Fibroblast of lung (primary cell): ENCODE data around the gene PRKCH. TPM values are rescaled to one million over a fixed set of nuclear protein-coding genes. Genes with fewer than 3 reads are reported as not detected.

Source experiments
- DNase-seq, 2 donors: peaks; one replicate each; pipeline versions ENCODE4 v3.0.0 to v3.0.0-alpha.2; 2010; ENCODE audit warnings: low read depth in 2 of 2
- H2AFZ ChIP-seq: 2 replicates; pipeline ENCODE4 v1.5.1; 2012; ENCODE audit warnings: low read length, control low read depth, inconsistent platforms
- H3K27ac ChIP-seq: 2 replicates; pipeline ENCODE4 v1.5.1; 2011; ENCODE audit warnings: low read length, control low read depth; ENCODE audit not compliant: insufficient read depth
- H3K27me3 ChIP-seq: 2 replicates; pipeline ENCODE4 v1.5.1; 2011; ENCODE audit warnings: mild to moderate bottlenecking, low read length; ENCODE audit not compliant: control insufficient read depth, insufficient read depth
- H3K36me3 ChIP-seq: 2 replicates; pipeline ENCODE4 v1.5.1; 2011; ENCODE audit warnings: low read length; ENCODE audit not compliant: control insufficient read depth, insufficient read depth
- H3K4me1 ChIP-seq: 2 replicates; pipeline ENCODE4 v1.5.1; 2011; ENCODE audit warnings: low read length; ENCODE audit not compliant: control insufficient read depth, insufficient read depth; ENCODE audit errors: extremely low read depth
- H3K4me2 ChIP-seq: 2 replicates; pipeline ENCODE4 v1.5.1; 2011; ENCODE audit warnings: low read length, control low read depth; ENCODE audit not compliant: insufficient read depth; ENCODE audit errors: extremely low read depth
- H3K4me3 ChIP-seq, 4 experiments: fragments of 200-600 bp in 1 of 4; sonication (generic) in 1 of 4; replicated peaks in 1 of 4; 2 replicates each; pipeline ENCODE4 v1.5.1; 2011 to 2016; ENCODE audit warnings: low read length in 4 of 4, low read depth in 3 of 4, mild to moderate bottlenecking in 3 of 4, control low read depth in 2 of 4, inconsistent platforms in 1 of 4, mixed read lengths in 1 of 4; ENCODE audit not compliant: insufficient read depth in 1 of 4; ENCODE audit errors: control extremely low read depth in 1 of 4
- H3K79me2 ChIP-seq: 2 replicates; pipeline ENCODE4 v1.5.1; 2012; ENCODE audit warnings: mild to moderate bottlenecking, low read length, inconsistent platforms; ENCODE audit not compliant: control insufficient read depth, insufficient read depth
- H3K9ac ChIP-seq: 2 replicates; pipeline ENCODE4 v1.5.1; 2011; ENCODE audit warnings: mild to moderate bottlenecking, low read length, control low read depth; ENCODE audit not compliant: insufficient read depth
- H3K9me3 ChIP-seq: 2 replicates; pipeline ENCODE4 v1.5.1; 2012; ENCODE audit warnings: low read depth, low read length; ENCODE audit not compliant: control insufficient read depth, insufficient read depth
- H4K20me1 ChIP-seq: 2 replicates; pipeline ENCODE4 v1.5.1; 2011; ENCODE audit warnings: low read length; ENCODE audit not compliant: control insufficient read depth, insufficient read depth; ENCODE audit errors: extremely low read depth
- CTCF ChIP-seq, 2 donors: IDR thresholded peaks in 1 of 2; conservative IDR thresholded peaks in 1 of 2; 1 replicate in 1 of 2; 2 replicates in 1 of 2; pipeline ENCODE4 v1.5.1; 2011 to 2012; ENCODE audit warnings: low read length in 2 of 2, control low read depth in 1 of 2, inconsistent platforms in 1 of 2, low read depth in 1 of 2, mild to moderate bottlenecking in 1 of 2
- EZH2 ChIP-seq: IDR thresholded peaks from 2 replicates; pipeline ENCODE4 v1.5.1; 2012; ENCODE audit warnings: low read length, control low read depth, mild to moderate bottlenecking; ENCODE audit errors: missing control alignments
- polyA plus RNA-seq, 2 donors: library from polyadenylated mRNA; depleted of rRNA in 1 of 2; stranded (reverse) in 1 of 2; unstranded in 1 of 2; fragments of >200 nt; gene quantifications; 2 replicates each; pipeline ENCODE4 v1.2.1, GENCODE V29; 2011 to 2012; ENCODE audit warnings: missing spikeins in 1 of 2
- total RNA-seq: library from RNA; depleted of rRNA; stranded (reverse); fragments of >200 nt; gene quantifications from 2 replicates; pipeline ENCODE4 v1.2.1, GENCODE V29; 2014

Gene PRKCH
- total and polyA plus RNA-seq, 2 donors (not counting 1 experiment from before 2014, with no cell fraction given) = 2.9 to 5.4 TPM

- Histone ChIP-seq H3K27ac (no peak overlapping the region), H3K4me1 (no peaks in the 10 kb centered on the region), H4K20me1 (no peaks in the 10 kb centered on the region), H3K27me3 (no peaks in the 10 kb centered on the region), H2AFZ (no peak overlapping the region), H3K36me3 (no peaks in the 10 kb centered on the region), H3K9me3 (no peaks in the 10 kb centered on the region), H3K79me2 (no peaks in the 10 kb centered on the region), H3K9ac (no peak overlapping the region), H3K4me2 (no peak overlapping the region), H3K4me3 (no peak overlapping the region)
- TF ChIP-seq EZH2 (no peak), CTCF (conservative IDR thresholded peaks at IDR 0.05 in 1 of 2, IDR thresholded peaks at IDR 0.05 in 1 of 2; ENCODE audit: low read depth in 1 of 2, low read length in 2 of 2) (no peak)
- DNase-seq = peak in 1 of 2 donors; percentile 12
Measured at GRCh38 chr14:61343471-61343870, 22.1 kb downstream of the PRKCH start.

- TF ChIP-seq EZH2 (no peak), CTCF (conservative IDR thresholded peaks at IDR 0.05 in 1 of 2, IDR thresholded peaks at IDR 0.05 in 1 of 2; ENCODE audit: low read depth in 1 of 2, low read length in 2 of 2) (no peak)
- no peaks in the 10 kb centered on the region for H3K9me3 ChIP-seq
Measured at GRCh38 chr14:61343991-61344405, 22.6 kb downstream of the PRKCH start.

DNA sequence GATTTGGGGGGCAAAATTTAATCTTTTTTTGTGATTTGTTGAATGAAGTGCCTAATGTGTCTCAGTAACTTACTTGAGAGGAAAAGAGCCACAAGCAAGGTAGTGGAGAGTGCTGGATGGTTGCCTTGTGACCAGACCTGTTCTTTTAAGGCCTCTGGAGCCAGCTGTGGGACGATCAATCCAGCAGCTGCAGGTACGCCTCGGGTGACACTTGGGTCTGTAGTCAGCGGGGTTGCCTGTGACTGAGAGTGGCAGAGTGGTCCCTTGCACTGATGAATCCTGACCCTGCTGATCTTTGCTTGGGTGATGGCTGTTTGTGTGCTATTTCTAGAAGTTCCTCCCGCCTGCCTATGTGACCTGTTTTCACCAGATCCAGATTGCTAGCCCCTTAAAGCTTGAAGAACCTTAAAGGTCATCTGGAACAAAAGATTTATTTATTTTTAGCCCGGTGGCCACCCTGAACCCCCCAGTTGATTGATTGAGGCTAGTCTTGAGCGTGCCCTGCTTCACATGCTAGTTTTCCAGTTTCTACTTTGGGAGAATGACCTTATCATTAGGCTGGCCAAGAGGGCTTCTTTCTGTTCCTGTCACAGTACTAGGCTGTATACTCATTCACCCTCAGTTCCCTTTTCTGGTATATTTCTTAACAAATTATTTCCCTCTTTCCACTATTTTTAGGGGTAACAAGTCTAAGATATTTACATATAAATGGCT lies 23.2 kb downstream of the PRKCH start:
- Histone ChIP-seq H3K4me1 (no peaks in the 10 kb centered on the region), H2AFZ (no peak overlapping the region), H3K4me3 (no peak overlapping the region), H3K79me2 (no peaks in the 10 kb centered on the region), H3K27me3 (no peaks in the 10 kb centered on the region), H3K36me3 (no peaks in the 10 kb centered on the region), H3K4me2 (no peak overlapping the region), H3K27ac (no peak overlapping the region), H4K20me1 (no peaks in the 10 kb centered on the region), H3K9me3 (no peaks in the 10 kb centered on the region), H3K9ac (no peak overlapping the region)
- TF ChIP-seq CTCF (conservative IDR thresholded peaks at IDR 0.05 in 1 of 2, IDR thresholded peaks at IDR 0.05 in 1 of 2; ENCODE audit: low read depth in 1 of 2, low read length in 2 of 2) (no peak), EZH2 (no peak)
- DNase-seq = no peak

More at GRCh38 chr14:61343991-61344405, 22.6 kb downstream of the PRKCH start:
- H3K36me3 ChIP-seq = no peaks in the 10 kb centered on the region
- H3K27ac ChIP-seq = no peak overlapping the region
- no peak overlapping the region for H3K9ac ChIP-seq
- no peaks in the 10 kb centered on the region for H3K4me1 ChIP-seq
- no peak overlapping the region for H3K4me3 ChIP-seq
- DNase-seq = no peak
- H3K79me2 ChIP-seq = no peaks in the 10 kb centered on the region
- no peak overlapping the region for H2AFZ ChIP-seq
- no peaks in the 10 kb centered on the region for H4K20me1 ChIP-seq
- no peaks in the 10 kb centered on the region for H3K27me3 ChIP-seq
- H3K4me2 ChIP-seq = no peak overlapping the region
